IMR-90 (cell line): ENCODE measurements around the gene RLN3. TPM values are rescaled to one million over a fixed set of nuclear protein-coding genes. Genes with fewer than 3 reads are reported as not detected.

Experiments
- ATAC-seq: fragments of 200-7000 bp; cut with Tn5 transposase; 2 replicates; pipeline ENCODE4 v1.9.1; 2020; ENCODE audit warnings: low read depth, mild to moderate bottlenecking, moderate library complexity
- BruUV-seq: library from RNA; stranded (reverse); fragments of 400-500 nt; replicated peaks from 2 replicates; lab custom pipeline; 2021; lab: Mats Ljungman, UMichigan
- CTCF ChIA-PET: fragments of 300-600 bp; formaldehyde crosslinking; extraction: SDS; loops from one replicate; lab custom pipeline; 2021; ENCODE audit warnings: antibody characterized with exemption; lab: Yijun Ruan, JAX
- POLR2A ChIA-PET: fragments of 300-600 bp; sonication (Branson Sonifier 250); formaldehyde crosslinking; loops from one replicate; lab custom pipeline; 2022; ENCODE audit warnings: antibody characterized with exemption; ENCODE audit not compliant: unreplicated experiment; lab: Charles Lee
- DNase-seq: peaks from one replicate; pipeline ENCODE4 v3.0.0; 2013
- H2AFZ ChIP-seq: replicated peaks from 2 replicates; pipeline ENCODE3; 2013; ENCODE audit warnings: low read length, mild to moderate bottlenecking; ENCODE audit not compliant: poor library complexity
- H2AK5ac ChIP-seq: 2 replicates; pipeline ENCODE4 v1.6.1; 2013; ENCODE audit warnings: low read depth, low read length, inconsistent platforms
- H2AK9ac ChIP-seq: replicated peaks from 2 replicates; pipeline ENCODE3; 2013; ENCODE audit warnings: mild to moderate bottlenecking, low read depth, low read length, moderate library complexity; ENCODE audit not compliant: poor library complexity
- H2BK120ac ChIP-seq: 2 replicates; pipeline ENCODE4 v1.6.1; 2013; ENCODE audit warnings: low read depth, low read length, inconsistent platforms
- H2BK15ac ChIP-seq: 3 replicates; pipeline ENCODE4 v1.6.1; 2013; ENCODE audit warnings: low read depth, low read length, inconsistent platforms
- H2BK20ac ChIP-seq: 2 replicates; pipeline ENCODE4 v1.6.1; 2013; ENCODE audit warnings: low read depth, mild to moderate bottlenecking, inconsistent platforms, low read length, moderate library complexity
- H2BK5ac ChIP-seq: 2 replicates; pipeline ENCODE4 v1.6.1; 2013; ENCODE audit warnings: mild to moderate bottlenecking, low read depth, low read length, inconsistent platforms; ENCODE audit not compliant: poor library complexity, severe bottlenecking
- H3K14ac ChIP-seq: replicated peaks from 2 replicates; pipeline ENCODE4 v1.6.1; 2013; ENCODE audit warnings: low read depth, low read length, inconsistent platforms
- H3K18ac ChIP-seq: 2 replicates; pipeline ENCODE4 v1.6.1; 2013; ENCODE audit warnings: low read depth, low read length, control low read depth
- H3K23ac ChIP-seq: 2 replicates; pipeline ENCODE4 v1.6.1; 2013; ENCODE audit warnings: low read depth, low read length, inconsistent platforms
- H3K27ac ChIP-seq: 2 replicates; pipeline ENCODE4 v1.5.1; 2013; ENCODE audit warnings: mild to moderate bottlenecking, control low read depth, low read length; ENCODE audit not compliant: insufficient read depth
- H3K27me3 ChIP-seq: 2 replicates; pipeline ENCODE4 v1.6.1; 2013; ENCODE audit warnings: low read length; ENCODE audit not compliant: control insufficient read depth, insufficient read depth
- H3K36me3 ChIP-seq: 2 replicates; pipeline ENCODE4 v1.6.1; 2013; ENCODE audit warnings: low read length, mixed read lengths; ENCODE audit not compliant: control insufficient read depth, insufficient read depth
- H3K4ac ChIP-seq: 2 replicates; pipeline ENCODE4 v1.6.1; 2013; ENCODE audit warnings: low read depth, low read length, inconsistent platforms
- H3K4me1 ChIP-seq: 2 replicates; pipeline ENCODE4 v1.6.1; 2013; ENCODE audit warnings: low read length, mixed read lengths; ENCODE audit not compliant: control insufficient read depth, insufficient read depth
- H3K4me2 ChIP-seq: 2 replicates; pipeline ENCODE4 v1.6.1; 2013; ENCODE audit warnings: low read depth, mild to moderate bottlenecking, control low read depth, low read length, moderate library complexity
- H3K4me3 ChIP-seq: 2 replicates; pipeline ENCODE4 v1.5.1; 2013; ENCODE audit warnings: low read depth, mild to moderate bottlenecking, control low read depth, low read length, moderate library complexity; ENCODE audit not compliant: insufficient read depth
- H3K56ac ChIP-seq: 2 replicates; pipeline ENCODE4 v1.6.1; 2013; ENCODE audit warnings: low read length, inconsistent platforms; ENCODE audit not compliant: insufficient read depth; ENCODE audit errors: extremely low read depth
- H3K79me1 ChIP-seq, 2 experiments: 2 replicates each; pipeline ENCODE4 v1.6.1; 2013; ENCODE audit warnings: low read length in 2 of 2, inconsistent platforms in 1 of 2, low read depth in 1 of 2
- H3K9ac ChIP-seq: 2 replicates; pipeline ENCODE4 v1.6.1; 2013; ENCODE audit warnings: low read depth, low read length, control low read depth
- H3K9me1 ChIP-seq: 2 replicates; pipeline ENCODE4 v1.6.1; 2013; ENCODE audit warnings: low read length, inconsistent platforms; ENCODE audit not compliant: insufficient read depth
- H3K9me3 ChIP-seq: 2 replicates; pipeline ENCODE4 v1.6.1; 2013; ENCODE audit warnings: low read length; ENCODE audit not compliant: control insufficient read depth, insufficient read depth
- H4K20me1 ChIP-seq: 2 replicates; pipeline ENCODE4 v1.6.1; 2013; ENCODE audit warnings: low read length, inconsistent platforms; ENCODE audit not compliant: insufficient read depth
- H4K5ac ChIP-seq: 2 replicates; pipeline ENCODE4 v1.6.1; 2013; ENCODE audit warnings: mild to moderate bottlenecking, low read depth, low read length, control low read depth
- H4K8ac ChIP-seq, 2 experiments: 2 replicates each; pipeline ENCODE4 v1.6.1; 2013; ENCODE audit warnings: low read depth in 2 of 2, low read length in 2 of 2, control low read depth in 1 of 2, inconsistent platforms in 1 of 2
- H4K91ac ChIP-seq: 2 replicates; pipeline ENCODE4 v1.6.1; 2013; ENCODE audit warnings: low read depth, low read length, inconsistent platforms; ENCODE audit not compliant: insufficient read depth
- BHLHE40 ChIP-seq: fragments of 150-350 bp; IDR thresholded peaks from 2 replicates; pipeline ENCODE4 v1.6.1; 2016; ENCODE audit warnings: mild to moderate bottlenecking, low read depth, low read length
- CEBPB ChIP-seq: IDR thresholded peaks from 2 replicates; pipeline ENCODE4 v1.6.1; 2012; ENCODE audit warnings: low read depth, low read length, improper control_type of control experiment
- CHD1 ChIP-seq: IDR thresholded peaks from 2 replicates; pipeline ENCODE4 v1.6.1; 2012; ENCODE audit warnings: low read depth, low read length, improper control_type of control experiment
- MAZ ChIP-seq: IDR thresholded peaks from 2 replicates; pipeline ENCODE4 v1.6.1; 2012; ENCODE audit warnings: low read depth, mild to moderate bottlenecking, low read length, improper control_type of control experiment, moderate library complexity, borderline replicate concordance
- MXI1 ChIP-seq: IDR thresholded peaks from 2 replicates; pipeline ENCODE4 v1.6.1; 2012; ENCODE audit warnings: low read depth, mild to moderate bottlenecking, low read length, moderate library complexity, borderline replicate concordance
- POLR2A ChIP-seq: IDR thresholded peaks from 2 replicates; pipeline ENCODE4 v1.6.1; 2012; ENCODE audit warnings: mild to moderate bottlenecking, low read depth, low read length
- RCOR1 ChIP-seq: IDR thresholded peaks from 2 replicates; pipeline ENCODE4 v1.6.1; 2012; ENCODE audit warnings: mild to moderate bottlenecking, low read length, improper control_type of control experiment; ENCODE audit not compliant: insufficient replicate concordance
- RFX5 ChIP-seq: IDR thresholded peaks from 2 replicates; pipeline ENCODE4 v1.8.0; 2012; ENCODE audit warnings: low read depth, mild to moderate bottlenecking, low read length, moderate library complexity
- SMC3 ChIP-seq: fragments of 150-350 bp; IDR thresholded peaks from 2 replicates; pipeline ENCODE4 v1.6.1; 2016; ENCODE audit warnings: low read depth, mild to moderate bottlenecking, antibody characterized with exemption, low read length, moderate library complexity
- WGBS, 2 experiments: methylation state at CpG; one replicate each; pipeline versions ENCODE4 v1.1.5 to v1.1.7; 2013; ENCODE audit warnings: missing lambda C conversion rate in 2 of 2; ENCODE audit not compliant: insufficient read length in 1 of 2; ENCODE audit errors: extremely low coverage in 2 of 2; 5-methylcytosine and 5-hydroxymethylcytosine counted together
- dilution Hi-C: fragments of 300-500 bp; cut with HindIII; formaldehyde crosslinking; loops from one replicate; pipeline ENCODE4 v1.14.3; 2018; ENCODE audit warnings: low sequenced_read_pairs; ENCODE audit not compliant: unreplicated experiment
- in situ Hi-C: fragments of 300-500 bp; cut with MboI; formaldehyde crosslinking; loops from 3 replicates; pipeline ENCODE4 v1.14.3; 2019; ENCODE audit warnings: low sequenced_read_pairs, inconsistent platforms, mixed read lengths
- intact Hi-C: fragments of 100-400 bp; cut with micrococcal nuclease; formaldehyde crosslinking; loops from 2 replicates; pipeline ENCODE4 v1.10.0; 2022
- polyA plus RNA-seq, 3 experiments: library from polyadenylated mRNA; depleted of rRNA; stranded (reverse); fragments of >200 nt; gene quantifications; 2 replicates each; pipeline ENCODE4 v1.2.3, GENCODE V29; 2012; ENCODE audit warnings: low replicate concordance in 1 of 3
- total RNA-seq: library from RNA; depleted of rRNA; stranded (reverse); fragments of >200 nt; gene quantifications from 2 replicates; pipeline ENCODE4 v1.2.3, GENCODE V29; 2012
- TF ChIP-seq, protein P1 (sequence below): fragments of 150-350 bp; IDR thresholded peaks from 2 replicates; pipeline ENCODE4 v1.6.1; 2016; ENCODE audit warnings: low read depth, mild to moderate bottlenecking, low read length, moderate library complexity, borderline replicate concordance
- TF ChIP-seq, protein P2 (sequence below): conservative IDR thresholded peaks from 2 replicates; pipeline ENCODE4 v1.5.1; 2012; ENCODE audit warnings: mild to moderate bottlenecking, low read depth, low read length, improper control_type of control experiment
- TF ChIP-seq, protein P3 (sequence below): fragments of 150-350 bp; IDR thresholded peaks from 2 replicates; pipeline ENCODE4 v1.6.1; 2017; ENCODE audit warnings: mild to moderate bottlenecking, antibody characterized with exemption, low read length, low read depth

RLN3 gene
- total and polyA plus RNA-seq, 2 of the 4 experiments (the other 2 are of a cell fraction): not detected

DNA sequence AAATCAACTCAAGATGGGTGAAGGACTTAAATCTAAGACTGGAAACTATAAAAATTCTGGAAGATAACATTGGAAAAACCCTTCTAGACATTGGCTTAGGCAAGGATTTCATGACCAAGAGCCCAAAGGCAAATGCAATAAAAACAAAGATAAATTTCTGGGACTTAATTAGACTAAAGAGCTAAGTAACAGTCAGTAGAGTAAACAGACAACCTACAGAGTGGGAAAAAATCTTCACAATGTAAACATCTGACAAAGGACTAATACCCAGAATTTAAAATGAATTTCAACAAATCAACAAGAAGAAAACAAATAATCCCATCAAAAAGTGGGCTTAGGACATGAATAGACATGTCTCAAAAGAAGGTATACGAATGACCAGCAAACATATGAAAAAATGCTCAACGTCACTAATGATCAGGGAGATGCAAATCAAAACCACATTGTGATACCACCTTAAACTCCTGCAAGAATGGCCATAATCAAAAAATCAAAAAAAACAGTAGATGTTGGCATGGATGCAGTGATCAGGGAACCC lies 15.5 kb upstream of the RLN3 start (continued):
- TF ChIP-seq, protein P1, sequence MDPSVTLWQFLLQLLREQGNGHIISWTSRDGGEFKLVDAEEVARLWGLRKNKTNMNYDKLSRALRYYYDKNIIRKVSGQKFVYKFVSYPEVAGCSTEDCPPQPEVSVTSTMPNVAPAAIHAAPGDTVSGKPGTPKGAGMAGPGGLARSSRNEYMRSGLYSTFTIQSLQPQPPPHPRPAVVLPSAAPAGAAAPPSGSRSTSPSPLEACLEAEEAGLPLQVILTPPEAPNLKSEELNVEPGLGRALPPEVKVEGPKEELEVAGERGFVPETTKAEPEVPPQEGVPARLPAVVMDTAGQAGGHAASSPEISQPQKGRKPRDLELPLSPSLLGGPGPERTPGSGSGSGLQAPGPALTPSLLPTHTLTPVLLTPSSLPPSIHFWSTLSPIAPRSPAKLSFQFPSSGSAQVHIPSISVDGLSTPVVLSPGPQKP: no peak
- TF ChIP-seq SMC3 (no peak), MAZ (no peak), BHLHE40 (no peak)

DNA sequence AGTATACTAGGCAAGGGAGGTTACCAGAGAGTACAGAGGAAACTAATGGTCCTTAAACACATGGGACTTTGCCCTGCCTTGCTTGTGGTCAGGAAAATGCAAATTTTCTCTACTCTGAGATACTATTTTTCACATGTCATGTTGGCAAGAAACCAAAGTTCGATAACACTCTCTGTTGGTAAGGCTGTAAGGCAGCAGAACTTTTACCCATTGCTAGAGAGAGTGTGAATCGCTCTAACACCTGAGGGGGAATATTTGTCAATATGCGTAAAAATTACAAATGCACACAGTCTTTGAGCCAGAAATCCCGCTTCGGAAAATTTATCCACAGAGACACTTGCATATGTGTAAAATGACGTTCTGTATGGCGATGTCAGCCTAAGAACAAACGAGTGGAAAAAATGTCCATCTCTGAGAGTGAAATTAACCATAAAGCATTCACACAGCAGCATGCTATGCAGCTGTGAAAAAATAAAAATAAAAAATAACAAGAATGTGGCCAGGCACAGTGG lies 12.4 kb upstream of the RLN3 start:
- Histone ChIP-seq H2AFZ (no peak overlapping the region), H4K91ac (no peak overlapping the region), H4K5ac (no peak overlapping the region), H2BK120ac (no peak overlapping the region), H3K79me1 (no peaks in the 10 kb centered on the region), H3K56ac (no peak overlapping the region), H4K8ac (no peak overlapping the region), H3K4me2 (no peak overlapping the region), H2BK15ac (no peak overlapping the region), H3K18ac (no peak overlapping the region), H3K23ac (no peak overlapping the region), H3K9me1 (no peaks in the 10 kb centered on the region), H2AK5ac (no peak overlapping the region), H3K27ac (no peak overlapping the region), H3K36me3 (no peaks in the 10 kb centered on the region), H3K4me1 (no peaks in the 10 kb centered on the region), H3K9me3 (no peaks in the 10 kb centered on the region), H2BK20ac (no peak overlapping the region), H3K4me3 (no peak overlapping the region), H2BK5ac (no peak overlapping the region), H3K27me3 (no peaks in the 10 kb centered on the region), H3K14ac (no peak overlapping the region), H4K20me1 (no peaks in the 10 kb centered on the region), H2AK9ac (no peak overlapping the region), H3K4ac (no peak overlapping the region), H3K9ac (no peak overlapping the region)
- 76% methylated on average over 6 of the region's 8 CpGs; no CpG with 5 or more reads in 1 of the 2 experiments for WGBS, 2 experiments
- no peak for DNase-seq
- in situ Hi-C loops: no loop called here
- intact Hi-C loops: no loop called here
- BruUV-seq: no TSS peak
- POLR2A ChIA-PET: no interaction called here
- dilution Hi-C loops: no loop called here
- no peak for ATAC-seq
- CTCF ChIA-PET: no interaction called here
- TF ChIP-seq, protein P2, sequence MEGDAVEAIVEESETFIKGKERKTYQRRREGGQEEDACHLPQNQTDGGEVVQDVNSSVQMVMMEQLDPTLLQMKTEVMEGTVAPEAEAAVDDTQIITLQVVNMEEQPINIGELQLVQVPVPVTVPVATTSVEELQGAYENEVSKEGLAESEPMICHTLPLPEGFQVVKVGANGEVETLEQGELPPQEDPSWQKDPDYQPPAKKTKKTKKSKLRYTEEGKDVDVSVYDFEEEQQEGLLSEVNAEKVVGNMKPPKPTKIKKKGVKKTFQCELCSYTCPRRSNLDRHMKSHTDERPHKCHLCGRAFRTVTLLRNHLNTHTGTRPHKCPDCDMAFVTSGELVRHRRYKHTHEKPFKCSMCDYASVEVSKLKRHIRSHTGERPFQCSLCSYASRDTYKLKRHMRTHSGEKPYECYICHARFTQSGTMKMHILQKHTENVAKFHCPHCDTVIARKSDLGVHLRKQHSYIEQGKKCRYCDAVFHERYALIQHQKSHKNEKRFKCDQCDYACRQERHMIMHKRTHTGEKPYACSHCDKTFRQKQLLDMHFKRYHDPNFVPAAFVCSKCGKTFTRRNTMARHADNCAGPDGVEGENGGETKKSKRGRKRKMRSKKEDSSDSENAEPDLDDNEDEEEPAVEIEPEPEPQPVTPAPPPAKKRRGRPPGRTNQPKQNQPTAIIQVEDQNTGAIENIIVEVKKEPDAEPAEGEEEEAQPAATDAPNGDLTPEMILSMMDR: no peak
- no peak for TF ChIP-seq RFX5
- TF ChIP-seq, protein P3, sequence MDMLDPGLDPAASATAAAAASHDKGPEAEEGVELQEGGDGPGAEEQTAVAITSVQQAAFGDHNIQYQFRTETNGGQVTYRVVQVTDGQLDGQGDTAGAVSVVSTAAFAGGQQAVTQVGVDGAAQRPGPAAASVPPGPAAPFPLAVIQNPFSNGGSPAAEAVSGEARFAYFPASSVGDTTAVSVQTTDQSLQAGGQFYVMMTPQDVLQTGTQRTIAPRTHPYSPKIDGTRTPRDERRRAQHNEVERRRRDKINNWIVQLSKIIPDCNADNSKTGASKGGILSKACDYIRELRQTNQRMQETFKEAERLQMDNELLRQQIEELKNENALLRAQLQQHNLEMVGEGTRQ: no peak
- no peak for TF ChIP-seq MXI1
- TF ChIP-seq CEBPB: no peak
- TF ChIP-seq POLR2A: no peak
- no peak for TF ChIP-seq CHD1
- TF ChIP-seq RCOR1: no peak
- TF ChIP-seq, protein P1: no peak
